ENCODE measurements around the gene HNRNPA3.
"Not testable (repeated sequence)": the region's sequence is repeated elsewhere in the genome, so short reads cannot be mapped to it uniquely, and the experiment has no call there.

The HNRNPA3 gene

GRCh38 chr2:177188482-177189469 lies 23.8 kb upstream of the HNRNPA3 start:
- DNase-seq (ENCODE audit: low read depth in 2 of 2), result no peak

- DNase-seq (ENCODE audit: low read depth in 2 of 2), result no peak
These were observed 21.7 kb upstream of the HNRNPA3 start for GRCh38 chr2:177190941-177191340.

GRCh38 chr2:177192788-177193187 lies 19.8 kb upstream of the HNRNPA3 start:
- DNase-seq (ENCODE audit: low read depth in 2 of 2), result no peak

GRCh38 chr2:177193240-177193639 lies 19.4 kb upstream of the HNRNPA3 start:
- no peak for DNase-seq (ENCODE audit: low read depth in 2 of 2)

- no peak for DNase-seq (ENCODE audit: low read depth in 2 of 2)
These were observed 17.4 kb upstream of the HNRNPA3 start for GRCh38 chr2:177195194-177195593.

- not testable (repeated sequence) for DNase-seq (ENCODE audit: low read depth in 2 of 2)
These were observed 12.2 kb upstream of the HNRNPA3 start for GRCh38 chr2:177200419-177200818.

- DNase-seq (ENCODE audit: low read depth in 2 of 2), result no peak
These were observed 10.7 kb upstream of the HNRNPA3 start for GRCh38 chr2:177201919-177202346.

- no peak for DNase-seq (ENCODE audit: low read depth in 2 of 2)
These were observed 8.2 kb upstream of the HNRNPA3 start for GRCh38 chr2:177204417-177204816.

GRCh38 chr2:177207101-177207500 lies 5.5 kb upstream of the HNRNPA3 start:
- no peak for DNase-seq (ENCODE audit: low read depth in 2 of 2)

GRCh38 chr2:177211169-177211568 lies 1.4 kb upstream of the HNRNPA3 start:
- no peak for DNase-seq (ENCODE audit: low read depth in 2 of 2)

- no peak for DNase-seq (ENCODE audit: low read depth in 2 of 2)
These were observed 953 bp upstream of the HNRNPA3 start for GRCh38 chr2:177211576-177212105.

- DNase-seq (ENCODE audit: low read depth in 2 of 2), result peak; percentile 87 to 89
These were observed 580 bp downstream of the HNRNPA3 start for GRCh38 chr2:177212891-177213856.

- no peak for DNase-seq (ENCODE audit: low read depth in 2 of 2)
These were observed 4.8 kb downstream of the HNRNPA3 start for GRCh38 chr2:177217247-177217843.

GRCh38 chr2:177219787-177220186 lies 7.2 kb downstream of the HNRNPA3 start:
- not testable (repeated sequence) for DNase-seq (ENCODE audit: low read depth in 2 of 2)

GRCh38 chr2:177221534-177221933 lies 8.9 kb downstream of the HNRNPA3 start:
- no peak for DNase-seq (ENCODE audit: low read depth in 2 of 2)

GRCh38 chr2:177221970-177222369 lies 9.4 kb downstream of the HNRNPA3 start:
- DNase-seq (ENCODE audit: low read depth in 2 of 2), result no peak

- not testable (repeated sequence) for DNase-seq (ENCODE audit: low read depth in 2 of 2)
These were observed 10.8 kb downstream of the HNRNPA3 start for GRCh38 chr2:177223436-177223835.

GRCh38 chr2:177225965-177226360 lies 13.4 kb downstream of the HNRNPA3 start:
- no peak for DNase-seq (ENCODE audit: low read depth in 2 of 2)

GRCh38 chr2:177229442-177230242 lies 17.0 kb downstream of the HNRNPA3 start:
- DNase-seq (ENCODE audit: low read depth in 2 of 2), result no peak

GRCh38 chr2:177231270-177231669 lies 18.7 kb downstream of the HNRNPA3 start:
- DNase-seq (ENCODE audit: low read depth in 2 of 2), result no peak
